Measurements from ENCODE around the gene AP2M1.

GRCh38 chr3:184145751-184146270 is 28.8 kb upstream of the AP2M1 start:
- TF ChIP-seq ZFX (IDR thresholded peaks at IDR 0.05) (no peak), POLR2A (IDR thresholded peaks at IDR 0.05; ENCODE audit: borderline replicate concordance, extremely low read depth, insufficient read depth, insufficient read length) (no peak), REST (IDR thresholded peaks at IDR 0.05; ENCODE audit: low read depth) (no peak), CTCF (IDR thresholded peaks at IDR 0.05 in 2 of 3, conservative IDR thresholded peaks at IDR 0.05 in 1 of 3; ENCODE audit: borderline replicate concordance in 1 of 3, insufficient read depth in 1 of 3, low read depth in 2 of 3, low read length in 2 of 3) (no peak), EZH2 (IDR thresholded peaks at IDR 0.05) (no peak), CEBPB (IDR thresholded peaks at IDR 0.05; ENCODE audit: low read depth) (no peak), EGR1 (IDR thresholded peaks at IDR 0.05; ENCODE audit: low read depth) (no peak)

Data from HCT116 (cell line).